HUES64 (cell line): ENCODE data around the gene IRX5. TPM values are rescaled to one million over a fixed set of nuclear protein-coding genes. Genes with fewer than 3 reads are reported as not detected.

ENCODE experiments used
- H3K27ac ChIP-seq: 2 replicates; pipeline ENCODE4 v1.7.0; 2013; ENCODE audit warnings: low read depth, low read length, inconsistent platforms
- H3K27me3 ChIP-seq: 2 replicates; pipeline ENCODE4 v1.6.1; 2013; ENCODE audit warnings: mild to moderate bottlenecking, low read length; ENCODE audit not compliant: insufficient read depth
- H3K36me3 ChIP-seq: 2 replicates; pipeline ENCODE4 v1.6.1; 2013; ENCODE audit warnings: mild to moderate bottlenecking, low read length; ENCODE audit not compliant: insufficient read depth
- H3K4me1 ChIP-seq: 2 replicates; pipeline ENCODE4 v1.6.1; 2013; ENCODE audit warnings: mild to moderate bottlenecking, low read length, moderate library complexity; ENCODE audit not compliant: insufficient read depth
- H3K4me3 ChIP-seq: 2 replicates; pipeline ENCODE4 v1.5.1; 2013; ENCODE audit warnings: mild to moderate bottlenecking, low read length, moderate library complexity
- H3K9ac ChIP-seq: 2 replicates; pipeline ENCODE4 v1.6.1; 2013; ENCODE audit warnings: mild to moderate bottlenecking, low read depth, low read length
- H3K9me3 ChIP-seq: 2 replicates; pipeline ENCODE4 v1.6.1; 2013; ENCODE audit warnings: low read depth, low read length; ENCODE audit not compliant: insufficient read depth
- WGBS: fragments of 150-250, 120-280 bp; methylation state at CpG from one replicate; pipeline ENCODE4 v1.1.7; 2013; ENCODE audit warnings: missing lambda C conversion rate; 5-methylcytosine and 5-hydroxymethylcytosine counted together
- polyA plus RNA-seq, 2 experiments: library from polyadenylated mRNA; stranded (reverse); fragments of 50-300 nt; gene quantifications; one replicate each; pipeline ENCODE4 v1.2.3, GENCODE V29; 2013

The IRX5 gene
- polyA plus RNA-seq (2013, experiment 1 of 2) = 1.5 TPM
- 2.7 TPM for polyA plus RNA-seq (2013, experiment 2 of 2)

DNA sequence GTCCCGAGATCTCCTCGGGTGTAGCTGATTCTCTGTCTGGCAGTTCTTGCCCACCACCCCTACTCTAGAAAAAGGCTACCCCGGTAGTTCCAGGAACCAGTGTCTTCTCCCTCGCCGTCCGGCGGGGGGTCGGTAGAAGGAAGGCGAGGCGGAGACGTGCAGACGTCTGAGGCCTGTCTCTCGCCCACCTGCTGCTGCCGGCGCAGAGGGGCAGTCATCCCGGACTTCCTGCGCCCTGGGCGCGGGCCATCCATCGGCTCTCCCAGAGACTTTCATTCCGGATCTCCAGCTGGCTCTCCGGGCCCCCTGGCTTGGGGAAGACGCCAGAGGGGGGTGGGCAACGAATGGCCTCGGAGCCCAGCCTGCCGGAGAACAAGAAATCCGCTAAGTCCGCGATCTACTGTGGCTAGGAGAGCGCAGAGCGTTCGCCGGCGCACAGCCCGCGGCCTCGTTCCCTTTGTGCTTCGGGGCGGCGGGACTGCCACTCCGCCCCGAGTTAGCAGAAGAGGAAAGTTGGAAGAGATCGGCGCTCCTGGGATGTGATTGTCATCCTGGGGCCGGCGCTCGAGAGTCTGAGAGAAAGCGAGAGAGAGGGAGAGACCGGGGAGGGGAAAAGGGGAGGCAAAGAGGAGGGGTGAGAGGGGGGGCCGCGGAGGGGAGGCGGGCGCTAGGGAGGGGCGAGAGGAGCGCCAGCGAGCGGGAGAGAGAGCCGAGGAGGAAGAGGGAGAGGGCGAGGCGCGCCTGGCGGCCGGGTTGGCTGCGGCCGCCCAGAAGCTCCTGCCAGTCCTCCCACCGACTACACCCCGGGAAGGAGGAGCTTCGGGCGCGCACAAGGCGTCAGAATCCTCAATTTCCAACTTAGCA is at the start of gene IRX5:
Gene IRX5 (plus strand): TSS at position 861 of the 864 bp plus-strand sequence. CDS start 334 bp downstream, outside the sequence.
- H3K4me1 ChIP-seq = peaks cover 36% of the 10 kb centered on the region; the same call in 1 of the 2 replicates
- H3K4me3 ChIP-seq = peak within 1 kb of the TSS; percentile 88
- peak within 1 kb of the TSS; percentile 67; the same call in 1 of the 2 replicates for H3K27ac ChIP-seq
- under 1% methylated on average over 69 of the region's 71 CpGs for WGBS
- no peaks in the 10 kb centered on the region for H3K9me3 ChIP-seq
- H3K36me3 ChIP-seq = no peaks in the 10 kb centered on the region
- peak within 1 kb of the TSS; percentile 49; the same call in 1 of the 2 replicates for H3K9ac ChIP-seq
- H3K27me3 ChIP-seq = peaks cover 85% of the 10 kb centered on the region

GRCh38 chr16:54882556-54882955 is 48.1 kb upstream of the IRX5 start:
- Histone ChIP-seq H3K4me3 (no peak overlapping the region), H3K9ac (no peak overlapping the region), H3K27me3 (no peaks in the 10 kb centered on the region), H3K9me3 (peaks cover 7% of the 10 kb centered on the region; the same call in 1 of the 2 replicates), H3K36me3 (no peaks in the 10 kb centered on the region), H3K27ac (no peak overlapping the region), H3K4me1 (no peaks in the 10 kb centered on the region)
- WGBS = 85% methylated on average over 2 of the region's 2 CpGs

DNA sequence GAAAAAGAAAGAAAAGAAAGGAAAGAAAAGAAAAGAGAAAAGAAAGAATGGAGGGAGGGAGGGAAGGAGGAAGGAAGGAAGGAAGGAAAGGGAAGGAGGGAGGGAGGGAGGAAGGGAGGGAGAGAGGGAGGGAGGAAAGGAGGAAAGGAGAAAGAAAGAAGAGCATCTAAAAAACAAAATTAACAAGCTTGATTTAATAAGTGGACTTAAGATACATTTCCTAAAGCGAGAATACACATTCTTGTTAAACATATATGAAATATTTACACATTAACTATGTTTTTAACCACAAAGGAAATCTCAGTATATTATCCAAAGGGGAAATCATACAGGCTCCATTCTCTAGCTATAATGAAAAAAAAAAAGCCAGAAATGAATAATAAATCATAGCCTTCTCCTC is 47.3 kb upstream of the IRX5 start:
- H3K9ac ChIP-seq = no peak overlapping the region
- no peaks in the 10 kb centered on the region for H3K4me1 ChIP-seq
- no peaks in the 10 kb centered on the region for H3K36me3 ChIP-seq
- no CpG with 5 or more reads among the region's 1 CpG for WGBS
- H3K27ac ChIP-seq = no peak overlapping the region
- H3K27me3 ChIP-seq = no peaks in the 10 kb centered on the region
- no peak overlapping the region for H3K4me3 ChIP-seq
- peaks cover 7% of the 10 kb centered on the region; the same call in 1 of the 2 replicates for H3K9me3 ChIP-seq

DNA sequence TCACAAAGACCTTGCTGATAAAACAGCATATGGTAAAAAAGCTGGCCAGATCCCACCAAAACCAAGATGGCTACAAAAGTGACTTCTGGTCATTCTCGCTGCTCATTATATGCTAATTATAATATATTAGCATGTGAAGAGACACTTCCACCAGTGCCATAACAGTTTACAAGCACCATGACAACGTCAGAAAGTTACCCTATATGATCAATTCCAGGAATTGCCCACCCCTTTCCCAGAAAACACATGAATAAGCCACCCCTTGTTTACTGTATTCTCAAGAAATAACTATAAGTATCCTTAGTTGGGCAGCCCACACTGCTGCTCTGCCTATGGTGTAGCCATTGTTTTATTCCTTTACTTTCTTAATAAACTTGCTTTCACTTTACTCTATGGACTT is 44.6 kb upstream of the IRX5 start:
- H3K36me3 ChIP-seq = no peaks in the 10 kb centered on the region
- H3K27me3 ChIP-seq = no peaks in the 10 kb centered on the region
- no peaks in the 10 kb centered on the region for H3K4me1 ChIP-seq
- 88% methylated on average over 1 of the region's 2 CpGs for WGBS
- H3K4me3 ChIP-seq = no peak overlapping the region
- no peak overlapping the region for H3K9ac ChIP-seq
- peaks cover 7% of the 10 kb centered on the region; the same call in 1 of the 2 replicates for H3K9me3 ChIP-seq
- H3K27ac ChIP-seq = no peak overlapping the region

DNA sequence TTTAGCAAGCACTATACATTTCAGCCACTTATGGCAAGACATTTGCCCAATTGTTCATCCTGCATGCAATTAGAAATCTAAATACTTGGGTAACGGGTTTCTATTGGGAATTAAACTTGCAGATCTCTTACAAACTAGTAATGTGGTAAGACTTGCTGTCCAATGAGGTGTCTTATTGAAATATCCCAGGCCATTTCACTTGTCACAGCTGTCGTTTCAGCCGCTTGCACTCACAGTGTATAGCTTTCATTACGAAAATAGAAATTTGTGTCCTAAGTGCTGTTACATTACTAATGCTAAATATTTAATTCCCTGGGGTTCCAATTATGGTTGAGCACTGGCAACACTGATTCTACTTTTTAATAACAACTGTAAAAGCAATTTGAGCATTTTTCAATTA is 40.3 kb upstream of the IRX5 start:
- no peaks in the 10 kb centered on the region for H3K27me3 ChIP-seq
- no peaks in the 10 kb centered on the region for H3K36me3 ChIP-seq
- no peaks in the 10 kb centered on the region for H3K9me3 ChIP-seq
- H3K4me3 ChIP-seq = no peak overlapping the region
- WGBS = 88% methylated on average over 4 of the region's 4 CpGs
- H3K27ac ChIP-seq = no peak overlapping the region
- no peaks in the 10 kb centered on the region for H3K4me1 ChIP-seq
- no peak overlapping the region for H3K9ac ChIP-seq

DNA sequence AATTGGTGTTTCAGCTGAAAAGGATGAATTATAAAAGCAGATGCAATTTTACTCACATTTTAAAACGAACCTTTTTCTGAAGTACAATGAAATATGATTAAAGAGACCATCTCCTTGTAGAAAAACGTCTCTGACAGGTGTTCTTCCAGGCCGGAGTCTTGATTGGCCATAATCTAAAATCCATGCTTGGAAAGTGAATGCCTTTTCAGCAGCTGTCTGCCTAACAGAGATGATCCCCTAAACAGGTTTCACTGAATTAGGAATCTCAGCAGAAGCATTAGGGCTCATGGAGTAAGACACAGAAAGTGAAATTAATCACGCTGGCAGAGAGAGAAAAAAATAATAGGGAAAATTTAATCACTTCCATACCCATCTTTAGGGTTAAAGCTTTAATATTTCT is 39.3 kb upstream of the IRX5 start:
- H3K9ac ChIP-seq = no peak overlapping the region
- no peak overlapping the region for H3K27ac ChIP-seq
- no peaks in the 10 kb centered on the region for H3K36me3 ChIP-seq
- WGBS = 91% methylated on average over 3 of the region's 4 CpGs
- H3K27me3 ChIP-seq = no peaks in the 10 kb centered on the region
- no peaks in the 10 kb centered on the region for H3K4me1 ChIP-seq
- no peaks in the 10 kb centered on the region for H3K9me3 ChIP-seq
- no peak overlapping the region for H3K4me3 ChIP-seq

- H3K9ac ChIP-seq = no peak overlapping the region
- H3K27me3 ChIP-seq = no peaks in the 10 kb centered on the region
- 94% methylated on average over 6 of the region's 6 CpGs for WGBS
- H3K4me1 ChIP-seq = no peaks in the 10 kb centered on the region
- H3K4me3 ChIP-seq = no peak overlapping the region
- no peaks in the 10 kb centered on the region for H3K9me3 ChIP-seq
- no peaks in the 10 kb centered on the region for H3K36me3 ChIP-seq
- no peak overlapping the region for H3K27ac ChIP-seq
Measured at GRCh38 chr16:54892981-54893380, 37.7 kb upstream of the IRX5 start.

GRCh38 chr16:54897930-54898329 is 32.7 kb upstream of the IRX5 start:
- Histone ChIP-seq H3K36me3 (no peaks in the 10 kb centered on the region), H3K9me3 (no peaks in the 10 kb centered on the region), H3K27ac (no peak overlapping the region), H3K27me3 (no peaks in the 10 kb centered on the region), H3K9ac (no peak overlapping the region), H3K4me3 (no peak overlapping the region), H3K4me1 (no peaks in the 10 kb centered on the region)
- 92% methylated on average over 3 of the region's 3 CpGs for WGBS

GRCh38 chr16:54901606-54902005 is 29.1 kb upstream of the IRX5 start:
- no peak overlapping the region for H3K27ac ChIP-seq
- no peaks in the 10 kb centered on the region for H3K27me3 ChIP-seq
- H3K9me3 ChIP-seq = no peaks in the 10 kb centered on the region
- H3K4me3 ChIP-seq = no peak overlapping the region
- H3K36me3 ChIP-seq = no peaks in the 10 kb centered on the region
- WGBS = 99% methylated on average over 7 of the region's 7 CpGs
- H3K9ac ChIP-seq = no peak overlapping the region
- no peaks in the 10 kb centered on the region for H3K4me1 ChIP-seq

GRCh38 chr16:54903047-54903446 is 27.6 kb upstream of the IRX5 start:
- H3K9me3 ChIP-seq = no peaks in the 10 kb centered on the region
- H3K27me3 ChIP-seq = no peaks in the 10 kb centered on the region
- H3K4me3 ChIP-seq = no peak overlapping the region
- 100% methylated on average over 2 of the region's 2 CpGs for WGBS
- no peaks in the 10 kb centered on the region for H3K4me1 ChIP-seq
- no peaks in the 10 kb centered on the region for H3K36me3 ChIP-seq
- H3K9ac ChIP-seq = no peak overlapping the region
- H3K27ac ChIP-seq = no peak overlapping the region

- 96% methylated on average over 5 of the region's 5 CpGs for WGBS
Measured at GRCh38 chr16:54911079-54911478, 19.6 kb upstream of the IRX5 start.

More at GRCh38 chr16:54911079-54911478, 19.6 kb upstream of the IRX5 start:
- H3K27me3 ChIP-seq = no peaks in the 10 kb centered on the region
- no peaks in the 10 kb centered on the region for H3K4me1 ChIP-seq
- H3K9me3 ChIP-seq = no peaks in the 10 kb centered on the region
- H3K36me3 ChIP-seq = no peaks in the 10 kb centered on the region
- no peak overlapping the region for H3K27ac ChIP-seq
- H3K9ac ChIP-seq = no peak overlapping the region
- H3K4me3 ChIP-seq = no peak overlapping the region
